Astrocyte (in vitro differentiated cells and primary cell): ENCODE results near the gene RBPJ.

Experiments used
- EZH2 ChIP-seq: IDR thresholded peaks from 2 replicates; pipeline ENCODE4 v1.6.1; 2012; ENCODE audit warnings: mild to moderate bottlenecking, low read length, inconsistent platforms; ENCODE audit not compliant: insufficient read depth
- TF ChIP-seq, protein P1 (sequence below): IDR thresholded peaks from 2 replicates; pipeline ENCODE4 v1.5.1; 2011; ENCODE audit warnings: low read depth, mild to moderate bottlenecking, inconsistent platforms, low read length, moderate library complexity; ENCODE audit not compliant: insufficient read depth

DNA sequence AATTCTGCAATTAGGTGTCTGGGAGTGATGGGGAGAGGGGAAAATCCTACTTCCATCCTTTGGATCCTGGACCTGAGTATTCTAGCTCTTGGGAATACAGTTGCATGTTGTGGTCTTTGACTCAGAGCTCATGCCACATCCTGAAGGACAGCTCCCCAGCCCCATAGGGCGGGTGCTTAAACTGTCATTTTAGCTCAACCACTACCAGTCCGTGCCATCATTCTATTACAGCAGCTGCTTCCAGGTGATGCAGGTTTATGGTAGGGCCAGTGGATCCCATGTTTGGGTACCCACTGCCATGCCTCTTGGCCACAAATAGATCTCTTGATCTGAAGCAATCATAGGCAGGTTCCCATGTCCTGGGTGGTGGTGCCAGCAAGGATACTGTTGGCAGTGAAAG is 134.8 kb downstream of the RBPJ start:
- TF ChIP-seq, protein P1, sequence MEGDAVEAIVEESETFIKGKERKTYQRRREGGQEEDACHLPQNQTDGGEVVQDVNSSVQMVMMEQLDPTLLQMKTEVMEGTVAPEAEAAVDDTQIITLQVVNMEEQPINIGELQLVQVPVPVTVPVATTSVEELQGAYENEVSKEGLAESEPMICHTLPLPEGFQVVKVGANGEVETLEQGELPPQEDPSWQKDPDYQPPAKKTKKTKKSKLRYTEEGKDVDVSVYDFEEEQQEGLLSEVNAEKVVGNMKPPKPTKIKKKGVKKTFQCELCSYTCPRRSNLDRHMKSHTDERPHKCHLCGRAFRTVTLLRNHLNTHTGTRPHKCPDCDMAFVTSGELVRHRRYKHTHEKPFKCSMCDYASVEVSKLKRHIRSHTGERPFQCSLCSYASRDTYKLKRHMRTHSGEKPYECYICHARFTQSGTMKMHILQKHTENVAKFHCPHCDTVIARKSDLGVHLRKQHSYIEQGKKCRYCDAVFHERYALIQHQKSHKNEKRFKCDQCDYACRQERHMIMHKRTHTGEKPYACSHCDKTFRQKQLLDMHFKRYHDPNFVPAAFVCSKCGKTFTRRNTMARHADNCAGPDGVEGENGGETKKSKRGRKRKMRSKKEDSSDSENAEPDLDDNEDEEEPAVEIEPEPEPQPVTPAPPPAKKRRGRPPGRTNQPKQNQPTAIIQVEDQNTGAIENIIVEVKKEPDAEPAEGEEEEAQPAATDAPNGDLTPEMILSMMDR: no peak
- no peak for TF ChIP-seq EZH2
